Kidney (tissue), 14 donors: ENCODE measurements around the gene SLC23A2. TPM values are rescaled to one million over a fixed set of nuclear protein-coding genes. Genes with fewer than 3 reads are reported as not detected.

Experiments used
- DNase-seq, 5 donors: peaks; one replicate each; pipeline ENCODE4 v3.0.0-alpha.2; 2013 to 2020
- FAIRE-seq: peaks from 2 replicates; lab custom pipeline; 2012; peaks lifted over from hg19 to GRCh38; lab: Jason Lieb, UNC
- H3K27ac ChIP-seq, 2 donors: one replicate each; pipeline ENCODE4 v1.7.0; 2013; ENCODE audit warnings: low read depth in 2 of 2, low read length in 2 of 2, inconsistent platforms in 1 of 2
- H3K27me3 ChIP-seq: one replicate; pipeline ENCODE4 v1.7.1; 2013; ENCODE audit warnings: low read length, inconsistent platforms; ENCODE audit not compliant: control insufficient read depth, insufficient read depth
- H3K36me3 ChIP-seq, 3 donors: one replicate each; pipeline versions ENCODE4 v1.7.0 to v1.7.1; 2013; ENCODE audit warnings: low read length in 3 of 3, control low read depth in 1 of 3, inconsistent platforms in 1 of 3; ENCODE audit not compliant: insufficient read depth in 3 of 3, control insufficient read depth in 2 of 3
- H3K4me1 ChIP-seq, 3 donors: one replicate each; pipeline versions ENCODE4 v1.7.0 to v1.7.1; 2013; ENCODE audit warnings: low read length in 3 of 3, inconsistent platforms in 1 of 3, low read depth in 1 of 3; ENCODE audit not compliant: control insufficient read depth in 2 of 3, insufficient read depth in 2 of 3
- H3K4me3 ChIP-seq, 3 donors: one replicate each; pipeline versions ENCODE4 v1.7.0 to v1.8.1; 2013; ENCODE audit warnings: low read length in 3 of 3, control low read depth in 1 of 3, inconsistent platforms in 1 of 3
- H3K9ac ChIP-seq, 3 donors: one replicate each; pipeline versions ENCODE4 v1.7.0 to v1.7.1; 2013; ENCODE audit warnings: low read length in 3 of 3, control low read depth in 1 of 3, inconsistent platforms in 1 of 3
- H3K9me3 ChIP-seq, 3 donors: one replicate each; pipeline versions ENCODE4 v1.7.0 to v1.7.1; 2013; ENCODE audit warnings: low read length in 3 of 3, control low read depth in 1 of 3, inconsistent platforms in 1 of 3; ENCODE audit not compliant: control insufficient read depth in 2 of 3, insufficient read depth in 1 of 3
- intact Hi-C: fragments of 100-400 bp; cut with DNase I; formaldehyde crosslinking; loops from one replicate; pipeline ENCODE4 v1.11.1; 2022
- polyA plus RNA-seq: library from polyadenylated mRNA; stranded (reverse); fragments of 350-450 nt; fragmentation: Illumina TruSeq; extraction: RNeasy Lipid Tissue Mini Kit (QIAGEN cat#74804); gene quantifications from one replicate; pipeline ENCODE4 v1.2.3, GENCODE V29; 2014; ENCODE audit warnings: low read depth, low replicate concordance; ENCODE audit not compliant: insufficient read depth
- total RNA-seq: library from RNA; stranded (reverse); fragmentation: NEBNext Ultra II Directional; extraction: Animal tissue kit (Norgen Biotek cat#: 25700); gene quantifications from one replicate; pipeline ENCODE4 v1.2.1, GENCODE V29; 2021
- TF ChIP-seq, protein P1 (sequence below): IDR thresholded peaks from 3 replicates; pipeline ENCODE4 v1.5.1; 2012; ENCODE audit warnings: mild to moderate bottlenecking, moderate library complexity, borderline replicate concordance; ENCODE audit not compliant: insufficient read depth; ENCODE audit errors: extremely low read depth
- donor health status: control.
- donor health status: control.
- donor health status: control.
- donor health status: control.
- donor health status: control.
- donor health status: DM: yes; HTN: yes; CAD: no.
- donor health status: Normal renal cell carcinoma (clear cell type).

SLC23A2 gene
- total and polyA plus RNA-seq, 2 donors from 2014 or later: 4.8 to 20.5 TPM

DNA sequence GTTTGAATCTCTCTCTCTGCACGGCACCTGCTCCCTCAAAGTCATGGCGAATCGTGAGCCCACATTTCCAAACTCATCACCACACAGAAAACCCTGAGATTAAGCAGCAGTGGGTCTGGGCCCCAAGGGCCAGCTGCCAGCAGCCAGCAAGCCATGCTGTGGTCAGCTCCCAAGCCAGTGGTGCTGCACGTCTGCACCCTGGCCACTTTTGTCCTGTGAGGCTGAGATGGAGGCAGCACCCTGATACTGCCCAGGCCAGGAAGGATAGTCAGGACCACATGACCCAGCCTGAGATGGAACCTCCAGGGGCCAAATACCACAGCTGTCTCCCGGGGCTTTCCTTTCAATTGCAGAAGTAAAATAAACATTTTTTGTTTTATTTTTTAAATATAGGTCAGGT, 185.7 kb downstream of the SLC23A2 start:
- H3K4me1 ChIP-seq: peaks cover 3 to 10% (median 3%) of the 10 kb centered on the region in 3 donors
- FAIRE-seq: no peak

DNA sequence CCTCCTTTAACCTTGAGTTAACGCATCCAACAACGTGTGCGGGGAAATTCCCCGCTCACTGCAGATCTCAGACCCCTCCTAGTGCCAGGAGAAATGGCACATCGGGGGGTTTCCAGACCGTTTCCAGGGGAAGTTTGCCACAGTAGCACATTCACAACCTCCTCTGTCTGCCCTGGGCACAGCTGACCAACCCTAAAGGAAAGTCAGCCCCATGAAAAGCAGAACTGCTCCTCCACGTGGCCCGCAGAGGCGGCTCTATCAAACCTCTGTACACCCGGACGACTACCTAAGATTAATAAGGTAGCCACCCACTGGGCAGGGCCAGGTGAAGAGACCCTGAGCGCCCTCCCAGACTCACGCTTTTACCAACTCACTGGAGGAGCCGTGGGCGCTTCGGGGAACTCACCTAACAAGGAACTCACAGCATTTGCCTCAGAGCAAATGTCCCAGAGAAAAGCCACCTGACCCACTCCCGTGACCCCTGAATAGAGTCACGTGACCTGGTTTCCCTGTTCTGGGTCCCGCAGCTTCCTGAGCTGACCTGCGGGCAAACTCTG, 186.5 kb downstream of the SLC23A2 start:
- peak overlapping the region; percentile 43 to 78 for H3K27ac ChIP-seq
- no peaks in the 10 kb centered on the region for H3K27me3 ChIP-seq
- no peaks in the 10 kb centered on the region for H3K36me3 ChIP-seq
- peak in 2 of 5 donors; percentile 29 to 77 for DNase-seq
- intact Hi-C loops: no loop called here
- TF ChIP-seq, protein P1, sequence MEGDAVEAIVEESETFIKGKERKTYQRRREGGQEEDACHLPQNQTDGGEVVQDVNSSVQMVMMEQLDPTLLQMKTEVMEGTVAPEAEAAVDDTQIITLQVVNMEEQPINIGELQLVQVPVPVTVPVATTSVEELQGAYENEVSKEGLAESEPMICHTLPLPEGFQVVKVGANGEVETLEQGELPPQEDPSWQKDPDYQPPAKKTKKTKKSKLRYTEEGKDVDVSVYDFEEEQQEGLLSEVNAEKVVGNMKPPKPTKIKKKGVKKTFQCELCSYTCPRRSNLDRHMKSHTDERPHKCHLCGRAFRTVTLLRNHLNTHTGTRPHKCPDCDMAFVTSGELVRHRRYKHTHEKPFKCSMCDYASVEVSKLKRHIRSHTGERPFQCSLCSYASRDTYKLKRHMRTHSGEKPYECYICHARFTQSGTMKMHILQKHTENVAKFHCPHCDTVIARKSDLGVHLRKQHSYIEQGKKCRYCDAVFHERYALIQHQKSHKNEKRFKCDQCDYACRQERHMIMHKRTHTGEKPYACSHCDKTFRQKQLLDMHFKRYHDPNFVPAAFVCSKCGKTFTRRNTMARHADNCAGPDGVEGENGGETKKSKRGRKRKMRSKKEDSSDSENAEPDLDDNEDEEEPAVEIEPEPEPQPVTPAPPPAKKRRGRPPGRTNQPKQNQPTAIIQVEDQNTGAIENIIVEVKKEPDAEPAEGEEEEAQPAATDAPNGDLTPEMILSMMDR: no peak
- H3K9ac ChIP-seq: no peak overlapping the region
- H3K9me3 ChIP-seq: no peaks in the 10 kb centered on the region
- H3K4me1 ChIP-seq: peaks cover 3 to 10% (median 3%) of the 10 kb centered on the region in 3 donors
- FAIRE-seq: no peak
- no peak overlapping the region for H3K4me3 ChIP-seq

More for the DNA sequence above, 185.7 kb downstream of the SLC23A2 start:
- TF ChIP-seq, protein P1: no peak
- H3K4me3 ChIP-seq: no peak overlapping the region
- no peak overlapping the region for H3K27ac ChIP-seq
- intact Hi-C loops: no loop called here
- H3K36me3 ChIP-seq: no peaks in the 10 kb centered on the region
- DNase-seq: peak in 1 of 5 donors; percentile 42
- no peaks in the 10 kb centered on the region for H3K9me3 ChIP-seq
- H3K27me3 ChIP-seq: no peaks in the 10 kb centered on the region
- H3K9ac ChIP-seq: no peak overlapping the region

DNA sequence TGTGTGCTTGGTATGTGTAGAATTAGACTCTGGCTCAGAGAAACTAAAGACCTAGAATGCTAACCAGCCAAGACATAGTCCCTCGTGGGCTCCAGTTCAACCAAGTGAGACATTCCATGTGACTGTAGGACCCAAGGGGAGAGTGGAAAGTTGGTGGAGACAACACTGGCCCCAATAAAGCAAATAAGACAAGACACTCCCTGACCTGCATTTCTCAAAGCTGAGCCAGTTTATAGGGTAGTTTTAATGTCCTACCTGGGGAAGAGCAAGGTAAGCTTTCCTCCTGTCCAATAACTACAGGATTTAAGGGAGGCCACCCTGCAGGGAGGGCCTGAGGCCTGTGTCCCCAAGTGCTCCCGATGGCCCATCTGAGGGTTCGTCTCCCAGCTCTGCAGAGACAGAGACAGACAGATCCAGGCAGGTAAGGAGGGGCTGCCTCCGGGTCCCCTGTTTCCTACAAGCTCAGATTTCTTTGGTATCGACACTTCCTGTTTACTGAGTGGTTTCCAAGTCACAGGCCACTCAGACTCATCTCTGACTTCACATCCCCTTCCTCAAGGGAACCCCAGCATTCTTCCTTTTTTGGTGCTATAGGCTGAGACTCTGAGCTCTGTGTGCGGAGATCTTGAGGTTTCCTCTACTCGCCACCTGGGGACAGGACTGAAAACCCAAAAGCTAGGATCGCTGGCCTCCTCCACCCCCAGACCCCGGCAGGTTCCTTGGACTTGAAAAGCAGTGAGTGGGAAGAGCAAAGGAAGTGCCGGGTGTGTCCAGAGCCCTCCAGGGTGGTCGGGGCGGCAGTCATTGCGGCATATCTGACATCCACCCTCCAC, 187.2 kb downstream of the SLC23A2 start:
- intact Hi-C loops: no loop called here
- TF ChIP-seq, protein P1: no peak
- FAIRE-seq: no peak
- no peak overlapping the region for H3K9ac ChIP-seq
- H3K36me3 ChIP-seq: no peaks in the 10 kb centered on the region
- H3K9me3 ChIP-seq: no peaks in the 10 kb centered on the region
- no peaks in the 10 kb centered on the region for H3K27me3 ChIP-seq
- H3K4me1 ChIP-seq: peaks cover 3 to 10% (median 3%) of the 10 kb centered on the region in 3 donors
- no peak overlapping the region for H3K4me3 ChIP-seq
- H3K27ac ChIP-seq: peak overlapping the region; percentile 43 to 78
- peak in 2 of 5 donors; percentile 60 to 75 for DNase-seq
